ENCODE measurements around the gene TPST2.

Gene TPST2

GRCh38 chr22:26597480-26597879, 7.5 kb upstream of the TPST2 start:
- peaks cover 13% of the 10 kb centered on the region for H3K4me1 ChIP-seq (ENCODE audit: control insufficient read depth, insufficient read depth, low read length, poor library complexity, severe bottlenecking)
- no peak overlapping the region for H3K27ac ChIP-seq (ENCODE audit: insufficient read depth, low read length, poor library complexity, severe bottlenecking)
- no peaks in the 10 kb centered on the region for H3K36me3 ChIP-seq (ENCODE audit: control insufficient read depth, insufficient read depth, low read length)
- H3K27me3 ChIP-seq (replicated peaks; ENCODE audit: control insufficient read depth, insufficient read depth, low read length, poor library complexity, severe bottlenecking), result no peaks in the 10 kb centered on the region
- H3K4me3 ChIP-seq (ENCODE audit: insufficient read depth, low read depth, low read length, poor library complexity, severe bottlenecking), result no peak overlapping the region
- H3K9me3 ChIP-seq (ENCODE audit: control insufficient read depth, low read length), result no peaks in the 10 kb centered on the region
- DNase-seq, result no peak

- Histone ChIP-seq H3K4me1 (ENCODE audit: control insufficient read depth, insufficient read depth, low read length, poor library complexity, severe bottlenecking) (peaks cover 18% of the 10 kb centered on the region), H3K9me3 (ENCODE audit: control insufficient read depth, low read length) (no peaks in the 10 kb centered on the region), H3K27ac (ENCODE audit: insufficient read depth, low read length, poor library complexity, severe bottlenecking) (no peak overlapping the region), H3K36me3 (ENCODE audit: control insufficient read depth, insufficient read depth, low read length) (no peaks in the 10 kb centered on the region), H3K27me3 (replicated peaks; ENCODE audit: control insufficient read depth, insufficient read depth, low read length, poor library complexity, severe bottlenecking) (no peaks in the 10 kb centered on the region), H3K4me3 (ENCODE audit: insufficient read depth, low read depth, low read length, poor library complexity, severe bottlenecking) (no peak overlapping the region)
- DNase-seq, result no peak
Observed at GRCh38 chr22:26597026-26597425, 7.1 kb upstream of the TPST2 start.

GRCh38 chr22:26593763-26594162, 3.8 kb upstream of the TPST2 start:
- no peak for DNase-seq
- no peak overlapping the region for H3K27ac ChIP-seq (ENCODE audit: insufficient read depth, low read length, poor library complexity, severe bottlenecking)
- H3K4me1 ChIP-seq (ENCODE audit: control insufficient read depth, insufficient read depth, low read length, poor library complexity, severe bottlenecking), result peaks cover 33% of the 10 kb centered on the region
- no peak overlapping the region for H3K4me3 ChIP-seq (ENCODE audit: insufficient read depth, low read depth, low read length, poor library complexity, severe bottlenecking)
- no peaks in the 10 kb centered on the region for H3K36me3 ChIP-seq (ENCODE audit: control insufficient read depth, insufficient read depth, low read length)
- H3K9me3 ChIP-seq (ENCODE audit: control insufficient read depth, low read length), result no peaks in the 10 kb centered on the region
- no peaks in the 10 kb centered on the region for H3K27me3 ChIP-seq (replicated peaks; ENCODE audit: control insufficient read depth, insufficient read depth, low read length, poor library complexity, severe bottlenecking)

GRCh38 chr22:26592421-26592891, 2.5 kb upstream of the TPST2 start:
- Histone ChIP-seq H3K27ac (ENCODE audit: insufficient read depth, low read length, poor library complexity, severe bottlenecking) (peak overlapping the region; percentile 46), H3K9me3 (ENCODE audit: control insufficient read depth, low read length) (no peaks in the 10 kb centered on the region), H3K4me1 (ENCODE audit: control insufficient read depth, insufficient read depth, low read length, poor library complexity, severe bottlenecking) (peaks cover 38% of the 10 kb centered on the region), H3K27me3 (replicated peaks; ENCODE audit: control insufficient read depth, insufficient read depth, low read length, poor library complexity, severe bottlenecking) (no peaks in the 10 kb centered on the region), H3K4me3 (ENCODE audit: insufficient read depth, low read depth, low read length, poor library complexity, severe bottlenecking) (no peak overlapping the region), H3K36me3 (ENCODE audit: control insufficient read depth, insufficient read depth, low read length) (no peaks in the 10 kb centered on the region)
- peak; percentile 24 to 32 (median 24) for DNase-seq

- Histone ChIP-seq H3K4me1 (ENCODE audit: control insufficient read depth, insufficient read depth, low read length, poor library complexity, severe bottlenecking) (peaks cover 41% of the 10 kb centered on the region), H3K27ac (ENCODE audit: insufficient read depth, low read length, poor library complexity, severe bottlenecking) (peak overlapping the region; percentile 62), H3K36me3 (ENCODE audit: control insufficient read depth, insufficient read depth, low read length) (peaks cover 4% of the 10 kb centered on the region), H3K9me3 (ENCODE audit: control insufficient read depth, low read length) (no peaks in the 10 kb centered on the region), H3K4me3 (ENCODE audit: insufficient read depth, low read depth, low read length, poor library complexity, severe bottlenecking) (peak overlapping the region; percentile 86), H3K27me3 (replicated peaks; ENCODE audit: control insufficient read depth, insufficient read depth, low read length, poor library complexity, severe bottlenecking) (no peaks in the 10 kb centered on the region)
- DNase-seq, result peak in 1 of 3 donors; percentile 9
Observed at GRCh38 chr22:26589367-26589844, 526 bp downstream of the TPST2 start.

GRCh38 chr22:26588729-26589366, 1.1 kb downstream of the TPST2 start:
- H3K9me3 ChIP-seq (ENCODE audit: control insufficient read depth, low read length), result no peaks in the 10 kb centered on the region
- peaks cover 4% of the 10 kb centered on the region for H3K36me3 ChIP-seq (ENCODE audit: control insufficient read depth, insufficient read depth, low read length)
- H3K4me1 ChIP-seq (ENCODE audit: control insufficient read depth, insufficient read depth, low read length, poor library complexity, severe bottlenecking), result peaks cover 36% of the 10 kb centered on the region
- peak overlapping the region; percentile 62 for H3K27ac ChIP-seq (ENCODE audit: insufficient read depth, low read length, poor library complexity, severe bottlenecking)
- no peak for DNase-seq
- peak overlapping the region; percentile 86 for H3K4me3 ChIP-seq (ENCODE audit: insufficient read depth, low read depth, low read length, poor library complexity, severe bottlenecking)
- H3K27me3 ChIP-seq (replicated peaks; ENCODE audit: control insufficient read depth, insufficient read depth, low read length, poor library complexity, severe bottlenecking), result no peaks in the 10 kb centered on the region

GRCh38 chr22:26587991-26588613, 1.8 kb downstream of the TPST2 start:
- peaks cover 4% of the 10 kb centered on the region for H3K36me3 ChIP-seq (ENCODE audit: control insufficient read depth, insufficient read depth, low read length)
- H3K9me3 ChIP-seq (ENCODE audit: control insufficient read depth, low read length), result no peaks in the 10 kb centered on the region
- DNase-seq, result no peak
- no peak overlapping the region for H3K27ac ChIP-seq (ENCODE audit: insufficient read depth, low read length, poor library complexity, severe bottlenecking)
- H3K4me1 ChIP-seq (ENCODE audit: control insufficient read depth, insufficient read depth, low read length, poor library complexity, severe bottlenecking), result peaks cover 34% of the 10 kb centered on the region
- no peaks in the 10 kb centered on the region for H3K27me3 ChIP-seq (replicated peaks; ENCODE audit: control insufficient read depth, insufficient read depth, low read length, poor library complexity, severe bottlenecking)
- no peak overlapping the region for H3K4me3 ChIP-seq (ENCODE audit: insufficient read depth, low read depth, low read length, poor library complexity, severe bottlenecking)

GRCh38 chr22:26586556-26587325, 3.2 kb downstream of the TPST2 start:
- Histone ChIP-seq H3K4me1 (ENCODE audit: control insufficient read depth, insufficient read depth, low read length, poor library complexity, severe bottlenecking) (peaks cover 20% of the 10 kb centered on the region), H3K9me3 (ENCODE audit: control insufficient read depth, low read length) (no peaks in the 10 kb centered on the region), H3K4me3 (ENCODE audit: insufficient read depth, low read depth, low read length, poor library complexity, severe bottlenecking) (no peak overlapping the region), H3K27ac (ENCODE audit: insufficient read depth, low read length, poor library complexity, severe bottlenecking) (no peak overlapping the region), H3K27me3 (replicated peaks; ENCODE audit: control insufficient read depth, insufficient read depth, low read length, poor library complexity, severe bottlenecking) (no peaks in the 10 kb centered on the region), H3K36me3 (ENCODE audit: control insufficient read depth, insufficient read depth, low read length) (peaks cover 4% of the 10 kb centered on the region)
- DNase-seq, result no peak

GRCh38 chr22:26585104-26585790, 4.7 kb downstream of the TPST2 start:
- no peaks in the 10 kb centered on the region for H3K27me3 ChIP-seq (replicated peaks; ENCODE audit: control insufficient read depth, insufficient read depth, low read length, poor library complexity, severe bottlenecking)
- H3K9me3 ChIP-seq (ENCODE audit: control insufficient read depth, low read length), result no peaks in the 10 kb centered on the region
- H3K4me1 ChIP-seq (ENCODE audit: control insufficient read depth, insufficient read depth, low read length, poor library complexity, severe bottlenecking), result peaks cover 19% of the 10 kb centered on the region
- no peak for DNase-seq
- peaks cover 4% of the 10 kb centered on the region for H3K36me3 ChIP-seq (ENCODE audit: control insufficient read depth, insufficient read depth, low read length)
- no peak overlapping the region for H3K4me3 ChIP-seq (ENCODE audit: insufficient read depth, low read depth, low read length, poor library complexity, severe bottlenecking)
- no peak overlapping the region for H3K27ac ChIP-seq (ENCODE audit: insufficient read depth, low read length, poor library complexity, severe bottlenecking)
